Natural killer cell (primary cell): Measurements from ENCODE around the gene EEF1A1. TPM values are rescaled to one million over a fixed set of nuclear protein-coding genes. Genes with fewer than 3 reads are reported as not detected.
"Not testable (repeated sequence)": the region's sequence is repeated elsewhere in the genome, so short reads cannot be mapped to it uniquely, and the experiment has no call there.

ENCODE experiments used
- ATAC-seq, 3 donors: fragments of 150-1000 bp in 2 of 3; fragments of 200-7000 bp in 1 of 3; cut with Tn5 transposase; 1 replicate in 1 of 3; 2 replicates in 2 of 3; pipeline ENCODE4 v1.10.0; 2021; ENCODE audit warnings: mild to moderate bottlenecking in 2 of 3, moderate library complexity in 2 of 3
- DNase-seq, 2 donors: peaks; one replicate each; pipeline versions ENCODE4 v3.0.0 to v3.0.0-alpha.2; 2013 to 2021; ENCODE audit warnings: mixed read lengths in 1 of 2
- H3K27ac ChIP-seq: one replicate; pipeline ENCODE4 v1.5.1; 2013; ENCODE audit warnings: mild to moderate bottlenecking, low read length
- H3K27me3 ChIP-seq: one replicate; pipeline ENCODE4 v1.6.1; 2013; ENCODE audit warnings: low read length; ENCODE audit not compliant: control insufficient read depth, insufficient read depth
- H3K36me3 ChIP-seq: one replicate; pipeline ENCODE4 v1.6.1; 2013; ENCODE audit warnings: low read length; ENCODE audit not compliant: control insufficient read depth, insufficient read depth
- H3K4me1 ChIP-seq: one replicate; pipeline ENCODE4 v1.6.1; 2013; ENCODE audit warnings: low read length; ENCODE audit not compliant: control insufficient read depth, insufficient read depth
- H3K4me3 ChIP-seq: one replicate; pipeline ENCODE4 v1.5.1; 2013; ENCODE audit warnings: low read length
- H3K9me3 ChIP-seq: one replicate; pipeline ENCODE4 v1.6.1; 2013; ENCODE audit warnings: low read length; ENCODE audit not compliant: control insufficient read depth, insufficient read depth
- H3K27ac Mint-ChIP-seq, 2 donors: one replicate each; pipeline ENCODE4 v1.8.0; 2022; ENCODE audit warnings: mild to moderate bottlenecking in 2 of 2, mixed read lengths in 2 of 2, moderate library complexity in 1 of 2
- H3K27me3 Mint-ChIP-seq, 2 donors: one replicate each; pipeline ENCODE4 v1.8.0; 2022; ENCODE audit warnings: low read depth in 2 of 2, mixed read lengths in 2 of 2
- H3K36me3 Mint-ChIP-seq: one replicate; pipeline ENCODE4 v1.8.0; 2022; ENCODE audit warnings: mixed read lengths
- H3K4me1 Mint-ChIP-seq, 2 donors: one replicate each; pipeline ENCODE4 v1.8.0; 2022; ENCODE audit warnings: mixed read lengths in 2 of 2
- H3K4me3 Mint-ChIP-seq: one replicate; pipeline ENCODE4 v1.8.0; 2022; ENCODE audit warnings: mild to moderate bottlenecking, moderate library complexity, mixed read lengths
- H3K9me3 Mint-ChIP-seq, 2 donors: one replicate each; pipeline ENCODE4 v1.8.0; 2022; ENCODE audit warnings: mixed read lengths in 2 of 2
- WGBS: methylation state at CpG from one replicate; pipeline ENCODE4 v1.1.7; 2013; ENCODE audit warnings: missing lambda C conversion rate; ENCODE audit not compliant: insufficient coverage; 5-methylcytosine and 5-hydroxymethylcytosine counted together
- intact Hi-C: fragments of 100-400 bp; cut with micrococcal nuclease; formaldehyde crosslinking; loops from one replicate; pipeline ENCODE4 v1.14.2; 2022
- total RNA-seq, 4 donors: library from RNA; stranded (reverse); fragments of 120-200 nt in 1 of 4; gene quantifications; one replicate each; pipeline versions ENCODE4 v1.2.3 to v1.2.4, GENCODE V29; 2013 to 2022
- TF ChIP-seq, protein P1 (sequence below): fragments of 200-600 bp; IDR thresholded peaks from one replicate; pipeline ENCODE4 v1.8.0; 2022; ENCODE audit warnings: antibody characterized with exemption

Gene EEF1A1
- total RNA-seq, 3 donors from 2014 or later (not counting 1 experiment from before 2014, with no cell fraction given): 6,475 to 7,348 (median 7,348) TPM

DNA sequence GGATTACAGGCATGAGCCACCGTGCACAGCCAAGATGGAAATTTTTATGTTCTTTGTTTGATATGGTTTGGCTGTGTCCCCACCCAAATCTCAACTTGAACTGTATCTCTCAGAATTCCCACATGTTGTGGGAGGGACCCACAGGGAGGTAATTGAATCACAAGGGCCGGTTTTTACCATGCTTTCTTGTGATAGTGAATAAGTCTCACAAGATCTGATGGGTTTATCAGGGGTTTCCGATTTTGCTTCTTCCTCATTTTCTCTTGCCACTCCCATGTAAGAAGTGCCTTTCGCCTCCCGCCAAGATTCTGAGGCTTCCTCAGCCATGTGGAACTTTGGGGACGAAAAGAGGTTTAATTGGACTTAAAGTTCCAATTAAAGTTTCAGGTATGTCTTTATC is 14.6 kb downstream of the EEF1A1 start:
- H3K4me3 Mint-ChIP-seq: no peak overlapping the region
- Histone ChIP-seq H3K27me3 (no peaks in the 10 kb centered on the region), H3K27ac (no peak overlapping the region), H3K9me3 (peaks cover 3% of the 10 kb centered on the region), H3K36me3 (peaks cover 18% of the 10 kb centered on the region), H3K4me3 (no peak overlapping the region), H3K4me1 (no peaks in the 10 kb centered on the region)
- no peak for ATAC-seq
- H3K9me3 Mint-ChIP-seq: no peaks in the 10 kb centered on the region
- DNase-seq: no peak
- 93% methylated on average over 4 of the region's 6 CpGs for WGBS
- H3K27ac Mint-ChIP-seq: no peak overlapping the region
- TF ChIP-seq, protein P1, sequence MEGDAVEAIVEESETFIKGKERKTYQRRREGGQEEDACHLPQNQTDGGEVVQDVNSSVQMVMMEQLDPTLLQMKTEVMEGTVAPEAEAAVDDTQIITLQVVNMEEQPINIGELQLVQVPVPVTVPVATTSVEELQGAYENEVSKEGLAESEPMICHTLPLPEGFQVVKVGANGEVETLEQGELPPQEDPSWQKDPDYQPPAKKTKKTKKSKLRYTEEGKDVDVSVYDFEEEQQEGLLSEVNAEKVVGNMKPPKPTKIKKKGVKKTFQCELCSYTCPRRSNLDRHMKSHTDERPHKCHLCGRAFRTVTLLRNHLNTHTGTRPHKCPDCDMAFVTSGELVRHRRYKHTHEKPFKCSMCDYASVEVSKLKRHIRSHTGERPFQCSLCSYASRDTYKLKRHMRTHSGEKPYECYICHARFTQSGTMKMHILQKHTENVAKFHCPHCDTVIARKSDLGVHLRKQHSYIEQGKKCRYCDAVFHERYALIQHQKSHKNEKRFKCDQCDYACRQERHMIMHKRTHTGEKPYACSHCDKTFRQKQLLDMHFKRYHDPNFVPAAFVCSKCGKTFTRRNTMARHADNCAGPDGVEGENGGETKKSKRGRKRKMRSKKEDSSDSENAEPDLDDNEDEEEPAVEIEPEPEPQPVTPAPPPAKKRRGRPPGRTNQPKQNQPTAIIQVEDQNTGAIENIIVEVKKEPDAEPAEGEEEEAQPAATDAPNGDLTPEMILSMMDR: no peak
- intact Hi-C loops: no loop called here
- H3K4me1 Mint-ChIP-seq: peaks cover 7 to 8% of the 10 kb centered on the region in 2 donors
- no peaks in the 10 kb centered on the region for H3K36me3 Mint-ChIP-seq
- H3K27me3 Mint-ChIP-seq: no peaks in the 10 kb centered on the region

DNA sequence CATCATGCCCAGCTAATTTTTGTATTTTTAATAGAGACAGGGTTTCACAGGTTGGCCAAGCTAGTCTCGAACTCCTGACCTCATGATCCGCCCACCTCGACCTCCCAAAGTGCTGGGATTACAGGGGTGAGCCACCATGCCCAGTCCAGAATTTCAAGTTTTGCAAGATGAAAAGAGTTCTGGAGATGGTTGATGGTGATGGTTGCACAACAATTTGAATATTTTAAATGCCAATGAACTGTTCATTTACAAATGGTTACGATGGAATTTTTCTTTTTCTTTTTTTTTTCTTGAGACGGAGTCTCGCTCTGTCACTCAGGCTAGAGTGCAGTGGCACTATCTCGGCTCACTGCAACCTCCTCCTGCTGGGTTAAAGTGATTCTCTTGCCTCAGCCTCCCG is 15.1 kb downstream of the EEF1A1 start:
- ATAC-seq, H3K27ac Mint-ChIP-seq, H3K4me3 Mint-ChIP-seq, H3K9me3 Mint-ChIP-seq, intact Hi-C loops, H3K4me1 Mint-ChIP-seq, H3K36me3 Mint-ChIP-seq, DNase-seq, H3K27me3 ChIP-seq, H3K9me3 ChIP-seq, H3K27ac ChIP-seq, H3K27me3 Mint-ChIP-seq, H3K4me3 ChIP-seq, H3K4me1 ChIP-seq: not testable (repeated sequence)
- H3K36me3 ChIP-seq: peaks cover 23% of the 10 kb centered on the region
- WGBS: 99% methylated on average over 8 of the region's 8 CpGs

DNA sequence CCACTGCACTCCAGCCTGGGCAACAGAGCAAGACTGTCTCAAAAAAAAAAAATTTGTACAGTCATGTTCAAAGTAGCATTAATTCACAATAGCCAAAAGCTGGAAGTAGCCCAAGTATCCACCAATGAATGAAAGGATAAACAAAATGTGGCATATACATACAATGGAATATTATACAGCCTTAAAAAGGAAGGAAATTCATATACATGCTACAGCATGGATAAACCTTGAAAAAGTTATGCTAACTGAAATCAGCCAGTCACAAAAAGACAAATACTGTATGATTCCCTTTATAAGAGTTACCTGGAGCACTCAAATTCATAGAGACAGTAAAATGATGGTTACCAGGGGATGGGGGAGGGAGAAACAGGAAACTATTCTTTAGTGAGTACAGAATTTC is 15.7 kb downstream of the EEF1A1 start:
- no peaks in the 10 kb centered on the region for H3K36me3 Mint-ChIP-seq
- DNase-seq: no peak
- intact Hi-C loops: no loop called here
- Histone ChIP-seq H3K9me3 (peaks cover 3% of the 10 kb centered on the region), H3K4me1 (no peaks in the 10 kb centered on the region), H3K27me3 (no peaks in the 10 kb centered on the region), H3K27ac (no peak overlapping the region), H3K4me3 (no peak overlapping the region), H3K36me3 (peaks cover 27% of the 10 kb centered on the region)
- no peaks in the 10 kb centered on the region for H3K9me3 Mint-ChIP-seq
- TF ChIP-seq, protein P1: no peak
- no peak overlapping the region for H3K4me3 Mint-ChIP-seq
- H3K27me3 Mint-ChIP-seq: no peaks in the 10 kb centered on the region
- ATAC-seq: no peak
- peaks cover 7 to 8% of the 10 kb centered on the region in 2 donors for H3K4me1 Mint-ChIP-seq
- H3K27ac Mint-ChIP-seq: no peak overlapping the region

DNA sequence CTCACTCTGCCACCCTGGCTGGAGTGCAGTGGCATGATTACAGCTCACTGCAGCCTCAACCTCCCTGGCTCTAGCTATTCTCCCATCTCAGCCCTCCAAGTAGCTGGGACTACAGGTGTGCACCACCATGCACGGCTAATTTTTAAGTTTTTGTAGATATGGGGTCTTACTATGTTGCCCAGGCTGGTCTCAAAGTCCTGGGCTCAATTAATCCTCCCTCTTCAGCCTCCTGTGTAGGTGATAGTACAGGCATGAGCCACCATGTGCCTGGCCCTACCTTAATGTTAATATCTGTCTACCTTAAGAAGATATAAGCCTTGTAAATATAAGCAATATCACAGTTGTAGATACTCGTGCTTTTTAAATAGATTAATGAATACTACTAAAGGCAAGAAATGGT is 16.7 kb downstream of the EEF1A1 start:
- H3K36me3 Mint-ChIP-seq: no peaks in the 10 kb centered on the region
- H3K27ac ChIP-seq: no peak overlapping the region
- intact Hi-C loops: no loop called here

More for the DNA sequence above, 16.7 kb downstream of the EEF1A1 start:
- Histone ChIP-seq H3K9me3 (peaks cover 3% of the 10 kb centered on the region), H3K4me1 (no peaks in the 10 kb centered on the region), H3K27me3 (no peaks in the 10 kb centered on the region), H3K36me3 (peaks cover 36% of the 10 kb centered on the region), H3K4me3 (no peak overlapping the region)
- no CpG with 5 or more reads among the region's 2 CpGs for WGBS
- ATAC-seq (no peak), DNase-seq (no peak)
- TF ChIP-seq, protein P1: no peak
- Mint-ChIP-seq H3K27me3 (no peaks in the 10 kb centered on the region), H3K27ac (peak overlapping the region; percentile 13 to 57), H3K4me1 (peaks cover 7 to 8% of the 10 kb centered on the region in 2 donors), H3K9me3 (no peaks in the 10 kb centered on the region), H3K4me3 (no peak overlapping the region)
